Esophagus squamous epithelium (tissue), 4 donors: Measurements from ENCODE around the gene PPP1R18.

Experiments
- CTCF ChIP-seq, 6 experiments: fragments of 450-650 bp in 4 of 6; fragments of 200-600 bp in 2 of 6; sonication (generic) in 2 of 6; IDR thresholded peaks; one replicate each; pipeline ENCODE4 v1.5.1; 2016 to 2019; ENCODE audit warnings: antibody characterized with exemption in 6 of 6, mild to moderate bottlenecking in 4 of 6, moderate library complexity in 4 of 6
- POLR2A ChIP-seq, 4 donors: fragments of 450-650 bp; IDR thresholded peaks; one replicate each; pipeline ENCODE4 v1.6.1; 2017; ENCODE audit warnings: antibody characterized with exemption in 4 of 4, mild to moderate bottlenecking in 4 of 4, moderate library complexity in 3 of 4

DNA sequence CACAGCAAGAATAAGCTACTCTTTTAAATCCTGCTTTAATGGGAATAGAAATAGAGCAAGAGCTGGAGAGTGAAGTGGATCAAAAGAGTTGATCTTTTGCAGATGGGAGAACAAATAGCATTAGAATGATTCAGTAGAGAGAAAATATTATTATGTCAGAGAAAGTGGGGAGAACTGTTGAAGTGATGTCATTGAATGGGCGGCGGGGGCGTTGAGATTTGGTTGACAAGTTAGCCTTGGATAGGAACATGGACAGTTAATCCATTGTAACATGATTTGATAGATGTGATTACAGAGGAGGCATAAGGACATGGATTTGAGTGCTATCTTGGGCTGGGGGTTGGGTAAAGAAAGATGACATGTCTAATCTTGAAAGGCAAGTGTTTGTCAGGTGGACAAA lies 50.6 kb downstream of the PPP1R18 start:
- TF ChIP-seq POLR2A (IDR thresholded peaks at IDR 0.05) (no peak), CTCF (IDR thresholded peaks at IDR 0.05) (no peak)
